GM19395 (cell line): Measurements from ENCODE around the gene XAGE2.
"Not testable (repeated sequence)": the region's sequence is repeated elsewhere in the genome, so short reads cannot be mapped to it uniquely, and the experiment has no call there.

ENCODE experiments used
- ATAC-seq: cut with Tn5 transposase; IDR thresholded peaks from one replicate; pipeline ENCODE4 v1.9.1; 2021; ENCODE audit warnings: mild to moderate bottlenecking, moderate library complexity; ENCODE audit not compliant: unreplicated experiment

Gene XAGE2, protein sequence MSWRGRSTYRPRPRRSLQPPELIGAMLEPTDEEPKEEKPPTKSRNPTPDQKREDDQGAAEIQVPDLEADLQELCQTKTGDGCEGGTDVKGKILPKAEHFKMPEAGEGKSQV

DNA sequence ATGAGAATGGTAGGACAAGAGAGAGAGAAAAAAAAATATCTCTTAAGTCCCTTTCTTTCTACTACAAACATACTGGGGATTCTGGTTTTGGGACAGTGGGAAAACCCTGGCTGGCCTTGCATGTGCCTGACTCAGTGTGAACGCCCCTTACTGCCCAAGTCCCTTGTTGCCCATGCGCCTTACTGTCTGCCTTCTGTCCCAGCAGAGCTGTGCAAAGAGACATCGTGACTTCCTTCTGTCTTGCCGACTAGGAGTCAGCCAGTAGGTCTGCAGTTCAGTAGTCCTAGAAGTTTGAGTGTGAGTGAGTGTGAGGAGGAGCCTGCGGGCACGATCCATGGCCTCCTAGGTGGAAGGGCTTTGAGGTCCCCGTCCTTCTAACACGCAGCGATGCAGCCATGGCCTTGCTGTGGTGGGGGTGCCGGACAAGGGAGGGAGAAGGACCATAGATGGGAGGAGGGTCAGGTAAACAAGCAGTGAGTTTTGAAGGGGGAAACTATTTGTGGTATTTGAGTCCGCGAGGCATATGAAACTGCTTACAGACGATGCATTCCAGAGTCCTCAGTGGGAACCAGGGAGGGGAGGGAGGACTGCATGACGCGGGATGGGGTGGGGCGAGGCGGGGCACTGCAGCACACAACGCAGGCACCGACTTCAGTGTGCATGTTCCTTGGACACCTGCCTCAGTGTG is at the start of gene XAGE2:
XAGE2 (plus strand) TSS at position 654 of the 688 bp plus-strand sequence. CDS start 994 bp downstream, outside the sequence.
- no peak for ATAC-seq

DNA sequence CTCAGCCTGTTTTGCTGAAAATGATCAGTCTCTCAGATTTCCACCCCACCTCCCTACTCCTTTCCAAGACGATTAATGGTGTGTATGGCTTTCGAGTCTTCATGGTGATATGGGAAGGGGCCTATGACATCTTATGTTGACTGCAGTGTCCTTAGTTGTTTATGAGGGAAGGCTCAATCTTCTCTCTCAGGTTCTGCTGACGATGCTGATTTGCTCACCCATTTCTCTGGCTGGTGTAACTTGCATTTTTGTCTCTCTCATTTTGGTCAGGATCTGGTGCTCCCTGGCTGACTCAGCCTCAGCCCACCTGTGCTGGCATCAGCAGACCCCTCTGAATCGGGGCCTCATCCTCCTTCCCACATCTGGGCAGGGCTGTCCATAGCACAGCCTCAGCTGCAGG is 31.4 kb upstream of the XAGE2 start:
- ATAC-seq = no peak

DNA sequence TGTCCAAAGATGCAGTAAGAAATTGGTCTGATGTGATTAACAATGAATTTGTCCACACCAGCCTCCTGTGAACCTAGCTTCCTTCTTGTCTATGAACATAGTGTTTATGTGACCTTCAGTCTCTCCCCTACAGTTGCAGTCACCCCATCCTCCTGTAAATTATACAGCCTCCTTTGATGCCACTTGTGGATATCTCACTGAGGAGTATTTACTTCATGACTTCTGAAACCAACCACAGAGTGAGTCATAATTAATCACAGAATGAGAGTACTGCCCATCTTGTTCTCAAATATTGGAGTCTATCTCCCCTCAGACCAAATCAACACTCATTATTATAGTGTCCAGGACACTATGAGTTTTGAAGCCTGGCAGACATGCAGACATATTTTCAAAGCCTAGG is 27.3 kb upstream of the XAGE2 start:
- no peak for ATAC-seq

DNA sequence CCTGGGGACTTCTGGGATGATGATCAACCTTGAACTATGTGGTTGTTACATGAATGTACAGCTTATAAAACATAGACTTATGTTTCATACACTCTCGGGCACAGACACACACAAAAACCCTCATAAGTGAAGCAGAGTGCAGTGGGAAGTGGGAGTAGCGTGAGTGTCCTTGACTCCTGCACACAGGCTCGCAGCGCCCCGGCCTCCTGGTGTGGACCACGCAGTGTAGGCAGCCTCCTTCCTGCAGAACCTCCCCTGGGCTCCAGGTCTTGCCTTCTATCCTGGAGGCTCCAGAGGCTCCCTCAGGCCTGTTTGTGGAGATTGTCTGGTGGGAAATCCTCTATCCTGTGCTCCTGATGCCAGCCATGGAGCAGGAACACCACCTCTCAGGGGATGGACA is 25.7 kb upstream of the XAGE2 start:
- not testable (repeated sequence) for ATAC-seq

DNA sequence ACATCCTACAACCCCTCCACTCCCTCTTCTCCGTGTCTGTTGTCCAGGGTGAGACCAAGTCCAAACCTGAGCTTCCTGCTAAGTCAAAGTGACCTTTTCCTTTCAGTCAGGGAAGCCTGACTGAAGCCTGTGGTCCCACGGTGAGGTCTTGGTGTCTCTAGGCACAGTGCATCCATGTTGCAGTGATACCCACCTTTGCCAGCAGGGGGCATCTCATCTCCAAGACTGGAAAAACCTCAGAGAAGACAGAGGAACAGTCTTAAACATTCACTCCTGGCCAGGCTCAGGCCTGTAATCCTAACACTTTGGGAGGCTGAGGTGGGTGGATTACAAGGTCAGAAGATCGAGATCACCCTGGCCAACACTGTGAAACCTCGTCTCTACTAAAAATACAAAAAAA is 23.4 kb upstream of the XAGE2 start:
- ATAC-seq = not testable (repeated sequence)

DNA sequence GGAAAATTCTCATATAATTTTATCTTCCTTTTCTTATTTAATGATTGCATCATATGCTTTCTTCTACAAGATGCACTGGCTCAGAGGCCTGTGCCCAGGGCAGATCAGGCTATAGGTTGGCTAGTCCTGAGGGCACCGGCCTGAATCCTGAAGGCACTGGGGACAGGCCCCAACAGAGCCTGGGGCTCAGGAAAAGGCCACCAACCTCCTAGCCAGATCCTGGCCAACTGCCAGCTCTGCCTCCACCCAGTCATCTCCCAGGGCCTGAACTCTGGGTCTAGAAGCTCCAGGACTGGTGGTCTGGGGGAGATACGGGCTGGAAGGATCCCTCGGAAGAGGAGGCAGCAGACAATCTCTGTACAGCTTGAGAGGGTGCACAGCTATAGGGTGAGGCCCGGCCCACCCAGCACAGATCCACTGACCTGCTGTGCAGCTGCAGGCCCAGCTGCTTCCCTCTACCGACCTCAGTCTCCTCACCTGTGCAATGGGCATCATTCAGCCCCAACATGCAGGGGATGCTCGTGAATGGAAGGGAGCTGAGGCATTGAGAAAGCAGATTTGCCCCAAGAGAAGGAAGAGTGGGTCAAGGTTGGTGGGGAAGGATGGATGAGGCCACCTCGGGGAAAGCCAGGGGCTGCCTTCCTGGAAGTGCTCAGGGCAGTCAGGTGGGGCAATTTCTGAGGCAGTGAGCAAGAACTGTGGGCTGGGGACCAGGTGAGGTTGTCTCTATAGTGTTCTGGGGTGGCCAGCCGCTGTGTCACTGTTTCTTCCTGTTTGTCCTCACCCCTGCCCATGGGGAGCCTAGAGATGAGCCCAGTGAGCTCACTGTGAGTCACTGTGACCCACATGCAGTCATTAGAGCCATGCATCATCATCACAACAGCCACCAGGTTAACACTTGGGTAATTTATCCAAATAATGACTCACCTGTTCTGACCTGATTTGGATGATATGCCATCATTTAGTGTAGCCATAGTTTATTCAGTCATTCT is 22.4 kb upstream of the XAGE2 start:
- ATAC-seq = no peak

DNA sequence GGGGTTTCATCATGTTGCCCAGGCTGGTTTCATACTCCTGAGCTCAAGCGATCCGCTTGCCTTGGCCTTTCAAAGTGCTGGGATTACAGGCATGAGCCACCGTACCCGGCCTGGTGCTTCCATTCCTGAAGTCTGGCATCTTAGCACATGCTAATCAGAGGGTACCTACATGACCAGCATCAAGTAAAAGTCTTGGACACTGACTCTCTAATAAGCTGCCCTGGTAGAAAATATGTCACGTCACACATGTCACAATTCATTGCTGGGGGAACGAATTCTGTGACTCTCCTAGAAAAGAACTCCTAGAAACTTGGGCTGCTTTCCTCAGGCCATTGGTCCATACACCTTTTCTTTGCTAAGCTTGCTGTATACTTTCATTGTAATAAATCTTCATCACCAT is 19.1 kb upstream of the XAGE2 start:
- ATAC-seq = no peak

DNA sequence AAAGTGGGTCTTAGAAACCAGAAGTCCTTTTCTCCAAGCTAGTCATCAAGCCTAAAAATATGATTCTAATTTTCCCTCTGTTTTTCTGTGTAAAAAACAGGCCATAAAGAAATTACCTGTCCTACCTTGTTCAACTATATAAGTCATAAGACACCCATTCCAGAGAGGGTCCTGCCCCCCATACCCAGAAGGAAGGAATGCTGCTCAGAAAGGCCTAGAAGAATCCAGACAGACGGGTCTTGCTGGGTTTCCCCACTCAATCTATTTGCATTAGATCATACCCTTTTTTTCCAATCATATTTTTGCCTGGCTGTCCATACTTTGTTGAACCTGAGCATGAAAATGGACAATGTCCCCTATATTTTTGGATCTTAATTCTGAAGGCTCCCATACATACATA is 16.3 kb upstream of the XAGE2 start:
- ATAC-seq = no peak

DNA sequence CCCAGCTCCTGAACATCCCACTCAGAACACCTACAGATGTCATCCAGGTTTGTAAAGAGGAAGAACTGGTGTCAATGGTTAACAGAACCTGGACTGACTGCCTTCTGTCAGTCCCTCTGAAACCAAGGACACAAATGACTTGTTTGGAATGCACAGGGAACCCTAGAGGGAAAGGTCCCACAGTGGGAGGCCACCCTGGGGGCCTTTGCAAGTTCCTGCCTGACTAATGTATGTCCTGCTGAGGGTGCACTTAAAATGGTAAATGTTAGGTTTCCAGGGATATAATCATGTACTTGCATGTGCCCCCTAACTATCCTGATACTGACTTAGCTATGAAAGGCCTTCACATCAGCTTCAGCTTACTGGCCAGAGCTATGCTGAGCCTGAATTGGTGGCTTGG is 15.0 kb upstream of the XAGE2 start:
- no peak for ATAC-seq

DNA sequence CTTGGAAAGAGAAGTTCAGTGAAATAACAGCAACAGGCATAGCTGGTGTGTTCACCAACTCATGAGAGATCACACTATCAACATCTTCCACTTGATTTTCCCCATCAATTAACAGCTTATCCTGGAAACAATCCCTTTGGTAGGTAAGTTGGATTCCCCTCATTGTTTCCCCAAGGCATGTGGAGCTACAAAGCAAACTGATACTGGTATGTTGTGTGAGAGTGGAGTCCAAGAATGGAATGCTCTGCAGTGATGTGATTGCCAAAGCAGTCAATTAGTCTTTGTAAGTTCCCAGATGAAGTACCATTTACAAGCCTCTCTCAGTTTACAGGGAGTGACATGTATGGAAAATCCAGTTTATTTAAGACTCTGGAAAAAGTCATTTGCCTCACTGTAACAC is 13.7 kb upstream of the XAGE2 start:
- ATAC-seq = no peak

DNA sequence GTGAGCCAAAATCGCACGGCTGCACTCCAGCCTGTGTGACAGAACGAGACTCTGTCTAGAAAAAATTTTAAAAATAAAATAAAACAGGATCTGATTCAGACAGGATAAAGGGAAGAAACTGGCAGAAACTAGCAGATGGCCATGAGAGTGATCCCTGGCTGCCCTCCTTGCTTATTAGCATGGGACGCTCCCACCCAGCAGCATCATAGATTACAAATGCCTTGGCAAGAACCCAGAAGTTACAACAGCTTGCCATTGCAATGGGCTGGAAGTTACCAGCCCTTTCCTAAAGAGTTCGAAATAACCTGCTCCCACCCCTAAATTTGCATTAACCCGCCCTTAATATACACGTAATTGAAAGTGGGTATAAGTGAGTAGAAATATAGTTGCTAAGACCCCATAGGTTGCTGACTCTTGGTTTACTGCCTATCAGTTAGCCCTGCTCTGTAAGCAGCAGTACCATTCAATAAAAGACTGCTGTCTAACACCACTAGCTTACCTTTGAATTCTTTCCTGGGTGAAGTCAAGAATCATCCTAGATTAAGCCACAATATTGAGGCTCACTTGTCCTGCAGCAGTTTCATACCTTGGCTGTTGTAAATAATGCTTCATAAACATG is 9.1 kb upstream of the XAGE2 start:
- ATAC-seq = no peak

DNA sequence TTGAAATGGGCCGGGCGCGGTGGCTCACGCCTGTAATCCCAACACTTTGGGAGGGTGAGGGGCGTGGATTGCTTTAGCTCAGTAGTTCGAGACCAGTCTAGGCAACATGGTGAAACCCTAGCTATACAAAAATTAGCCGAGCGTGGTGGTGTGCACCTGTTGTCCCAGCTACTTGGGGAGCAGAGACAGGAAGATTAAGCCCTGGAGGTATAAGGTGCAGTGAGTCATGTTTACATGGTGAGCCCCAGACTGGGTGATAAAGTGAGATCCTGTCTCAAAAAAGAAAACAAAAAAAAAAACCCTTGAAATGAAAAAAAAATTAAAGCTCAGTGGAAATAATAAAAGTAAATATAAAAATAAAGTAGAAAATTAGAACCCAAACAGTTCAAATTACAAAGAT is 6.9 kb upstream of the XAGE2 start:
- no peak for ATAC-seq

DNA sequence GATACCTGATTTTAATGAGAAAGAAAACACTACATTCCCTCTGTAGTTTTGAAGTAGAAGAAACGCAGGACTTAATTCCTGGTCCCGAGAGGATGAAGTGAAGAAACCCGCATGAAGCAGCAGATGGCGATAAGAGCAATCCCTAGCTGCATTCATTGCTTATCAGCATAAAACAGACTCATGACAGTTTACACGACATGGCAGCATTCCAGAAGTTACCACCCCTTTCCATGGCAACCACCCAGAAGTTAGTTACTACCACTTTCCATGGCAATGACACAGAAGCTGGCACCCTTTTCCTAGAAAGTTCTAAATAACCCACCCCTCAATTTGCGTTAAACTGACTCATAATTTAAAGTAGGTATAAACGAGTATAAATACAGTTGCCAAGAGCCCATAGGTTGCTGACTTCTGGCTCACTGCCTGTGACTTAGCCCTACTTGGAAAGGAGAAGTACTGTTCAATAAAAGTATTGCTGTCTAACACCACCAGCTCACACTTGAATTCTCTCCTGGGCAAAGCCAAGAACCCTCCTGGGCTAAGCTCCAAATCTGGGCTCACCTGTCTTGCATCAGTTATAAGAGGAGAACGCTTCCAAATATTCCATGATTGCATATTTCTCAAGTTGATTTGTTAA is 5.5 kb upstream of the XAGE2 start:
- no peak for ATAC-seq

DNA sequence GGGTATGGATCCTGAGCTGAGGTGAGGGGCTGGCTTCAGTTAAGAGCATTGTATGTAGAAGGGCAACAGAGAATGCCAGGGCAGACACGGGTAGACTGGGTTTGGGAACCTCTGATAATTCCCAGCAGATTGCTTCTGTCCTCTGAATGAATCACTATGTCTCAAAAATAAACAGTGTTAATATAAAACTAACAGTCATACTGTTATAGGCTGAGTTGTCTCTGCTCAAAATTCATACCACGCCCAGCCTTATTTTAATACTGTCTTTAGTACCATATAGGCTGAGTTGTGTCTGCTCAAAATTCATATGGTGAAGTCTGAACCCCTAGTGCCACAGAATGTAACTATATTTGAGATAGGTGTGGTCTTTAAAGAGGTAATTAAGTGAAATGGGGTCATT is 10.0 kb downstream of the XAGE2 start:
- no peak for ATAC-seq

DNA sequence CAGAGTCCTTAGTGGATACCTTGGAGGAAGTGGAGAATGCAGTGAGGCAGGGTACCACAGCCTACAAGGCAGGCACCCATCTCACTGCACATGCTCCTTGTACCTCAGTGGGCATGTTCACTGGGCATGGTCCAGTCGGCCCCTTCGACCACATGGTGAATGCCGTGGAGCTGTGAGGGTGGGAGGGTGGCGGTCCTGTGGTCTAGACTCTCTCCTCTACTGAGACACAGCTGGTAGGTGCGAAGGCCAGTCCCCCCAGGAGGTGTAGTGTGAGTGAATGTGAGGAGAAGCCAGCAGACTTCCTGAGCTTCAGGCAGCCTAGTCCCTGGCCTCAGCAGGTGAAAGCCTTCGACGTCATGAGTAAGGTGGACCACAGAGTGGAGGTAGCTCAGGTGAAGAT is 12.2 kb downstream of the XAGE2 start:
- no peak for ATAC-seq

DNA sequence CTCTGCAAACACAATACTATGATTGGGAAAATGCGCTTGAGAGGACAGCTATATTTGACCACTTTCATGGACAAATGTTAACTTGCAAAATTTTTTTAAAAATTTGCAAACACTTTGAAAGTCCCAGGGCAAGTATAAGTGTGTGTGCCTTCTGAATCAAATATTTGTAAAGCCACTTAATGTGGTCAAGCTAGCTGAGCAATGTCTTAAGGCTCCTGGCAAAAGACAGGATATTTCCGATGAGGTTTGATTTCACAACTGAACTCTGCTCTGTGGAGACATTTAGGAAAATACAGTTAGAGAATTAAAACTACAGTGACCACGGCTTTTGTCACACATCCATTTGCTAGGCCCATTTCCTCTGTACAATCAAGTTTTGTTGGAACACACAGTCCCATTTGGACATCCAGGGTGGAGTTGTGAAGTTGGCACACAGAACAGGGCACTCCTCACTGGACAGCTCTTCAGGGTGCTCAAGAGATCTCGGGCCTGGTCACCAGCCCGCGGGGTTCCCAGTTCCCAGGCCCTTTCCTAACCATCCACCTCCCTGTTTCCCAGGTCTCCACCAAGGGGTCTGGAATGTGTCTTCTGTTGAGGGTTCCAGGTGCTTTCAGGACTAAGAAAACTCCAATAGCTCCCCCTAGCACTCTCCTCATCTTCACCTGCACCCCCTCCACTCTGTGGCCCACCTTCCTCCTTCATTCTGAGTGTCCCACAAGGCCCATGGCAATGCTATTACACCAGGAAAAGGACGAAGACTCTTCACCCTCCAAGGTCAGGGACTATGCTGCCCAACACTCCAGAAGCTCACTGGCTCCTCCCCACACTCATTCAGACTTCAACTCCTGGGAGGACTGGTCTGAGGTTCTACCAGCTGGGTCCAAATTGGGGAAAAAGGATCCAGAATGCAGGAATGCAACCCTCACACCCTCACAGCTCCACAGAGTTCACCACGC is 41.9 kb downstream of the XAGE2 start:
- no peak for ATAC-seq

DNA sequence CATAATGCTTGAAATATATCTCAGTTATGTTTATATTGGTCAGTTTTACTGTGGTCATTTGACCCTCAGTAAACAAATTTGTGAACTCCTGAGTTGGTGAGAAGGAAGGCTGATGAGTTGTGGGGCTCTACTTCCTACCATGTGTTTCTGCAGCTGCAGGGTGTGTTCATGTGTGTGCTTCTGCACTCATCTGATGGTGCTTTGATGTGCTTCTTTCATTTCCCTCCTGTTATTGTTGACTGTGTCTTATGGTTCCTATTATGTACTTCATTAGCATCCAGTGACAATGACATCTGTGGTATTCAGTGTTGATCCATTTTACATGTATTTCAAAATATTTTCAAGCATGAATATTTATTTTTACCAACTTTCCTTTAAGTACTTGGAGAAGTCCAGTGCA is 46.5 kb downstream of the XAGE2 start:
- no peak for ATAC-seq

DNA sequence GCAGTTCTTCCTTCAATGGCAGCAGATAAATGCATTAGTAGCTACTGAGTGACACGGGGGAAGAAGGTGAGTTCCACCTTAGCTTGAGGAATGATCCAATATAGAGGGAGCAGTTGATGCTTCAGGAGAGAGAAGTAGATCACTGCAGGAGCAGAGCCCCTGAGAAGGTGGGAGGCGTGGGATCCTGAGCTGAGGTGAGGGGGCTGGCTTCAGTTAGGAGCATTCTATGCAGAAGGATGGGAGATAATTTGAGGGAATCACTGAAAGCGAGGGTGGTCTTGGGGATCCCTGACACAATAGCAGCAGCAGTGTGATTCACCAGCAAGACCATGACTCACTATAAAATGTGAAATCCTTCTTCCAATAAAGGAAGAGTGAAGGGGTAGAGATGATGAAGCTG is 48.0 kb downstream of the XAGE2 start:
- no peak for ATAC-seq

DNA sequence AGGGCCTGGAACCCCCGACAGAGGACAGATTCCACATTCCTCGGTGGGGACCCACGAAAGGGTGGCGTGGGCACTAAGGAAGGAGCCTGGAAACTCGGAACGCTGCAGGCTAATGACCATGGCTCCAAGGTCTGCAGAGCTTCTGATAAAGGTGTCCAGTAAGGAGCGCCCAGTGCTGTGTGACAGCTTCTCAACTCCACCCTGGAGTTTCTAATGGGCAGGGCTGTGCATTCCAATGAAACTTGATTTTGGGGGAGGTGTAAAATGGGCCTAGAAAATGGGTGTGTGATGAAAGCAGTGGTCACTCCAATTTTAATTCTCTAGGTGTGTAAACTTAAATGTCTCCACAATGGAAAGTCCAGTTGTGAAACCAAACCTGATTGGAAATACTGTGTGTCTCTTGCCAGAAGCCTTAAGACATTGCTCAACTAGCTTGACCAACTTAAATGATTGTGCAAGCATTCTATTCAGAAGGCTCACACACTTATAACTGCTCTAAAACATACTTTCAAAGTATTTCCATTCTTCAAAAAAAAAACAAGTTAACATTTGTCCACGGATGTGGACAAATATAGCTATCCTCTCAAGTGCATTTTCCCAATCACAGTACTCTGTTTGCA is 52.1 kb downstream of the XAGE2 start:
- no peak for ATAC-seq
